B cell (primary cell): ENCODE data around the gene SLC32A1. TPM values are rescaled to one million over a fixed set of nuclear protein-coding genes. Genes with fewer than 3 reads are reported as not detected.

Experiments
- ATAC-seq: fragments of 200-7000 bp; cut with Tn5 transposase; one replicate; pipeline ENCODE4 v1.10.0; 2021; ENCODE audit warnings: low read depth, mild to moderate bottlenecking, moderate number of reproducible peaks, moderate library complexity
- CTCF ChIA-PET: fragments of 350-600 bp; sonication (Branson Sonifier 250); formaldehyde crosslinking; loops from one replicate; lab custom pipeline; 2021; ENCODE audit warnings: antibody characterized with exemption, inconsistent platforms; lab: Charles Lee
- POLR2A ChIA-PET: fragments of 350-600 bp; sonication (Branson Sonifier 250); formaldehyde crosslinking; loops from one replicate; lab custom pipeline; 2021; ENCODE audit warnings: antibody characterized with exemption; lab: Charles Lee
- DNase-seq: peaks from one replicate; pipeline ENCODE4 v3.0.0; 2013
- H2AFZ ChIP-seq: 2 replicates; pipeline ENCODE4 v1.6.1; 2012; ENCODE audit warnings: mild to moderate bottlenecking, low read depth, low read length; ENCODE audit not compliant: insufficient read depth, poor library complexity, severe bottlenecking
- H3K27ac ChIP-seq, 2 donors: 1 replicate in 1 of 2; 2 replicates in 1 of 2; pipeline ENCODE4 v1.5.1; 2012 to 2013; ENCODE audit warnings: low read length in 2 of 2, mild to moderate bottlenecking in 2 of 2, moderate library complexity in 1 of 2
- H3K27me3 ChIP-seq, 4 experiments: fragments of 200-600 bp in 1 of 4; sonication (generic) in 1 of 4; replicated peaks in 1 of 4; 1 replicate in 2 of 4; 2 replicates in 2 of 4; pipeline versions ENCODE4 v1.6.1 to v1.7.0; 2013 to 2016; ENCODE audit warnings: low read length in 3 of 4, mild to moderate bottlenecking in 2 of 4, mixed read lengths in 1 of 4, moderate library complexity in 1 of 4; ENCODE audit not compliant: insufficient read depth in 4 of 4, control insufficient read depth in 3 of 4; ENCODE audit errors: control extremely low read depth in 1 of 4
- H3K36me3 ChIP-seq, 2 experiments: replicated peaks in 1 of 2; 1 replicate in 1 of 2; 2 replicates in 1 of 2; pipeline versions ENCODE4 v1.6.1 to v1.7.1; 2013; ENCODE audit warnings: low read length in 1 of 2; ENCODE audit not compliant: insufficient read depth in 2 of 2, control insufficient read depth in 1 of 2; ENCODE audit errors: control extremely low read depth in 1 of 2, extremely low read depth in 1 of 2
- H3K4me1 ChIP-seq, 2 donors: fragments of 200-600 bp in 1 of 2; sonication (generic) in 1 of 2; 1 replicate in 1 of 2; 2 replicates in 1 of 2; pipeline versions ENCODE4 v1.5.1 to v1.6.1; 2013 to 2017; ENCODE audit warnings: low read length in 2 of 2; ENCODE audit not compliant: control insufficient read depth in 2 of 2, insufficient read depth in 2 of 2
- H3K4me2 ChIP-seq: replicated peaks from 2 replicates; pipeline ENCODE3; 2012; ENCODE audit warnings: mild to moderate bottlenecking, low read depth, low read length; ENCODE audit not compliant: poor library complexity, severe bottlenecking
- H3K4me3 ChIP-seq, 5 experiments: fragments of 200-600 bp in 1 of 5; sonication (generic) in 1 of 5; 1 replicate in 3 of 5; 2 replicates in 2 of 5; pipeline versions ENCODE4 v1.5.1 to v1.7.0; 2011 to 2016; ENCODE audit warnings: low read length in 4 of 5, mild to moderate bottlenecking in 4 of 5, low read depth in 2 of 5, control low read depth in 1 of 5, moderate library complexity in 1 of 5; ENCODE audit not compliant: insufficient read depth in 1 of 5; ENCODE audit errors: control extremely low read depth in 1 of 5, extremely low read depth in 1 of 5
- H3K79me2 ChIP-seq: fragments of 200-600 bp; sonication (generic); one replicate; pipeline ENCODE4 v1.6.0; 2016; ENCODE audit warnings: low read length; ENCODE audit not compliant: control insufficient read depth, insufficient read depth
- H3K9ac ChIP-seq: fragments of 200-600 bp; sonication (generic); 2 replicates; pipeline ENCODE4 v1.6.1; 2017; ENCODE audit warnings: mild to moderate bottlenecking, low read length, moderate library complexity
- H3K9me3 ChIP-seq, 3 donors: one replicate each; pipeline versions ENCODE4 v1.6.1 to v1.7.1; 2013; ENCODE audit warnings: low read length in 2 of 3; ENCODE audit not compliant: control insufficient read depth in 2 of 3, insufficient read depth in 1 of 3; ENCODE audit errors: control extremely low read depth in 1 of 3
- H4K20me1 ChIP-seq: 2 replicates; pipeline ENCODE4 v1.6.0; 2012; ENCODE audit warnings: mild to moderate bottlenecking, low read length; ENCODE audit not compliant: insufficient read depth, control insufficient read depth, poor library complexity, severe bottlenecking
- H3K27ac Mint-ChIP-seq: one replicate; pipeline ENCODE4 v1.8.0; 2021; ENCODE audit warnings: mixed read lengths
- H3K27me3 Mint-ChIP-seq: one replicate; pipeline ENCODE4 v1.8.0; 2021; ENCODE audit warnings: mixed read lengths
- H3K4me1 Mint-ChIP-seq: one replicate; pipeline ENCODE4 v1.8.0; 2021; ENCODE audit warnings: mixed read lengths
- H3K4me3 Mint-ChIP-seq: one replicate; pipeline ENCODE4 v1.8.0; 2021; ENCODE audit warnings: mixed read lengths
- H3K9me3 Mint-ChIP-seq: one replicate; pipeline ENCODE4 v1.8.0; 2022; ENCODE audit warnings: mixed read lengths; ENCODE audit not compliant: insufficient read depth
- CTCF ChIP-seq: fragments of 200-600 bp; IDR thresholded peaks from one replicate; pipeline ENCODE4 v1.8.0; 2022; ENCODE audit warnings: antibody characterized with exemption, mild to moderate bottlenecking
- EZH2 ChIP-seq: IDR thresholded peaks from 2 replicates; pipeline ENCODE4 v1.6.1; 2012; ENCODE audit warnings: borderline replicate concordance, low read depth, mild to moderate bottlenecking, moderate library complexity, low read length; ENCODE audit not compliant: insufficient read depth, poor library complexity, severe bottlenecking
- WGBS: methylation state at CpG from one replicate; pipeline ENCODE4 v1.1.5; 2013; ENCODE audit warnings: missing lambda C conversion rate; ENCODE audit not compliant: insufficient coverage; 5-methylcytosine and 5-hydroxymethylcytosine counted together
- intact Hi-C: fragments of 100-400 bp; cut with micrococcal nuclease; formaldehyde crosslinking; loops from one replicate; pipeline ENCODE4 v1.10.0; 2022
- polyA plus RNA-seq: library from polyadenylated mRNA; depleted of rRNA; stranded (reverse); fragments of >200 nt; gene quantifications from 2 replicates; pipeline ENCODE4 v1.2.3, GENCODE V29; 2012
- total RNA-seq, 2 donors: library from RNA; stranded (reverse); fragments of 120-200 nt in 1 of 2; gene quantifications; 1 replicate in 1 of 2; 2 replicates in 1 of 2; pipeline versions ENCODE4 v1.2.3 to v1.2.4, GENCODE V29; 2013 to 2022

Gene SLC32A1
- total and polyA plus RNA-seq, 2 donors (not counting 1 experiment from before 2014, with no cell fraction given) = not detected

- TF ChIP-seq CTCF (no peak), EZH2 (no peak)
- H3K79me2 ChIP-seq = no peaks in the 10 kb centered on the region
- H2AFZ ChIP-seq = no peak overlapping the region
- no peak overlapping the region for H3K27ac Mint-ChIP-seq
- ATAC-seq (no peak), DNase-seq (no peak)
- no peaks in the 10 kb centered on the region for H3K9me3 ChIP-seq
- H3K36me3 ChIP-seq = no peaks in the 10 kb centered on the region
- CTCF ChIA-PET = no interaction called here
- no peak overlapping the region for H3K4me2 ChIP-seq
- no peak overlapping the region for H3K4me3 Mint-ChIP-seq
- H3K9ac ChIP-seq = no peak overlapping the region
- peaks cover 0 to 16% (median 6%) of the 10 kb centered on the region in 4 experiments for H3K27me3 ChIP-seq
- H3K4me1 ChIP-seq = no peaks in the 10 kb centered on the region
- intact Hi-C loops = no loop called here
- 100% methylated on average over 2 of the region's 3 CpGs for WGBS
- no peaks in the 10 kb centered on the region for H3K4me1 Mint-ChIP-seq
- H3K9me3 Mint-ChIP-seq = no peaks in the 10 kb centered on the region
- H3K27ac ChIP-seq = no peak overlapping the region
- H4K20me1 ChIP-seq = no peaks in the 10 kb centered on the region
- no peak overlapping the region for H3K4me3 ChIP-seq
- POLR2A ChIA-PET = no interaction called here
- H3K27me3 Mint-ChIP-seq = peaks cover 37% of the 10 kb centered on the region
These were observed 23.4 kb upstream of the SLC32A1 start for GRCh38 chr20:38700926-38701325.

DNA sequence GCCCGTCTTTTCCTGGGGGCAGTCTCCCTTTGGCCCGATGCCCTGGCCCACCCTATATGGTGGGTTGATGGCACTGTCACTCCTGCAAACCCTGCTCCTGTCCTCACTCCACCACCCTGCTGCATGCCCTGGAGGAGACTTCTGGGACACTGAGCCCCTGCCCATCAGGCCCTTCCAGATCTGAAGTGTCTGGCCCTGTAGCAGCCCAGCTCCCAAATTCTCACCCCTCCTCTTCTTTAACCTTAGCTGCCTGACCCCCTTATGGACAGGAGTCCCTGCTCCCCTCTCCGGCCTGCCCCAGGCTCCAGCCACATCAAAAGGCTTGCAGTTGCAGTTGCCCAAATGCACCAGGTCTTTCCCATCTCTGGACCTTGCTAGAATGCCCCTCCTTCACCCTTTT lies 20.8 kb upstream of the SLC32A1 start:
- Mint-ChIP-seq H3K27ac (no peak overlapping the region), H3K27me3 (peaks cover 53% of the 10 kb centered on the region), H3K4me1 (no peaks in the 10 kb centered on the region), H3K9me3 (no peaks in the 10 kb centered on the region), H3K4me3 (no peak overlapping the region)
- POLR2A ChIA-PET = no interaction called here
- no peak overlapping the region for H3K9ac ChIP-seq
- peaks cover 0 to 24% (median 6%) of the 10 kb centered on the region in 4 experiments for H3K27me3 ChIP-seq
- no peak overlapping the region for H2AFZ ChIP-seq
- intact Hi-C loops = no loop called here
- 48% methylated on average over 3 of the region's 3 CpGs for WGBS
- DNase-seq = no peak
- no peaks in the 10 kb centered on the region for H3K9me3 ChIP-seq
- H3K4me3 ChIP-seq = no peak overlapping the region
- ATAC-seq = no peak
- H3K4me2 ChIP-seq = no peak overlapping the region
- no peak for TF ChIP-seq EZH2
- no peak for TF ChIP-seq CTCF
- H3K79me2 ChIP-seq = no peaks in the 10 kb centered on the region
- H4K20me1 ChIP-seq = no peaks in the 10 kb centered on the region
- no peaks in the 10 kb centered on the region for H3K36me3 ChIP-seq
- H3K27ac ChIP-seq = no peak overlapping the region
- CTCF ChIA-PET = no interaction called here
- no peaks in the 10 kb centered on the region for H3K4me1 ChIP-seq
